Measurements from ENCODE around the gene PLCB2. TPM values are rescaled to one million over a fixed set of nuclear protein-coding genes. Genes with fewer than 3 reads are reported as not detected.

PLCB2 gene
- total RNA-seq, 1 experiment from 2014 or later = 4.3 TPM

- Histone ChIP-seq H3K9me3 (ENCODE audit: low read length) (no peaks in the 10 kb centered on the region), H3K4me1 (ENCODE audit: low read length) (peaks cover 17% of the 10 kb centered on the region), H3K79me2 (ENCODE audit: low read length) (no peaks in the 10 kb centered on the region), H3K4me3 (ENCODE audit: low read length) (no peak overlapping the region), H3K36me3 (ENCODE audit: insufficient read depth, low read length) (no peaks in the 10 kb centered on the region), H3K27ac (ENCODE audit: low read length) (no peak overlapping the region), H3K9ac (ENCODE audit: low read length) (no peak overlapping the region), H3K4me2 (ENCODE audit: low read depth, low read length, poor library complexity, severe bottlenecking) (no peak overlapping the region), H3K27me3 (ENCODE audit: low read length) (no peaks in the 10 kb centered on the region), H2AFZ (ENCODE audit: low read length) (no peak overlapping the region), H4K20me1 (ENCODE audit: insufficient read depth, low read depth, low read length) (no peaks in the 10 kb centered on the region), H3K9me2 (replicated peaks; ENCODE audit: insufficient read depth, low read length) (no peaks in the 10 kb centered on the region)
- DNase-seq = peak; percentile 44
Measured at GRCh38 chr15:40243126-40243810, 64.5 kb downstream of the PLCB2 start.

GRCh38 chr15:40242601-40243000, 65.1 kb downstream of the PLCB2 start:
- no peak overlapping the region for H3K9ac ChIP-seq (ENCODE audit: low read length)
- no peak overlapping the region for H3K4me2 ChIP-seq (ENCODE audit: low read depth, low read length, poor library complexity, severe bottlenecking)
- peaks cover 23% of the 10 kb centered on the region for H3K4me1 ChIP-seq (ENCODE audit: low read length)

GRCh38 chr15:40242213-40242599, 65.5 kb downstream of the PLCB2 start:
- Histone ChIP-seq H3K4me3 (ENCODE audit: low read length) (no peak overlapping the region), H3K36me3 (ENCODE audit: insufficient read depth, low read length) (no peaks in the 10 kb centered on the region), H3K79me2 (ENCODE audit: low read length) (no peaks in the 10 kb centered on the region), H3K9me2 (replicated peaks; ENCODE audit: insufficient read depth, low read length) (no peaks in the 10 kb centered on the region), H2AFZ (ENCODE audit: low read length) (no peak overlapping the region), H3K4me2 (ENCODE audit: low read depth, low read length, poor library complexity, severe bottlenecking) (no peak overlapping the region), H4K20me1 (ENCODE audit: insufficient read depth, low read depth, low read length) (no peaks in the 10 kb centered on the region), H3K9me3 (ENCODE audit: low read length) (no peaks in the 10 kb centered on the region), H3K9ac (ENCODE audit: low read length) (no peak overlapping the region), H3K27me3 (ENCODE audit: low read length) (no peaks in the 10 kb centered on the region), H3K4me1 (ENCODE audit: low read length) (peaks cover 23% of the 10 kb centered on the region), H3K27ac (ENCODE audit: low read length) (no peak overlapping the region)
- DNase-seq = no peak

More at GRCh38 chr15:40242601-40243000, 65.1 kb downstream of the PLCB2 start:
- no peaks in the 10 kb centered on the region for H3K9me3 ChIP-seq (ENCODE audit: low read length)
- no peak overlapping the region for H3K27ac ChIP-seq (ENCODE audit: low read length)
- H3K9me2 ChIP-seq (replicated peaks; ENCODE audit: insufficient read depth, low read length) = no peaks in the 10 kb centered on the region
- H3K79me2 ChIP-seq (ENCODE audit: low read length) = no peaks in the 10 kb centered on the region
- no peak overlapping the region for H3K4me3 ChIP-seq (ENCODE audit: low read length)
- no peaks in the 10 kb centered on the region for H3K36me3 ChIP-seq (ENCODE audit: insufficient read depth, low read length)
- no peak for DNase-seq
- H2AFZ ChIP-seq (ENCODE audit: low read length) = no peak overlapping the region
- H4K20me1 ChIP-seq (ENCODE audit: insufficient read depth, low read depth, low read length) = no peaks in the 10 kb centered on the region
- H3K27me3 ChIP-seq (ENCODE audit: low read length) = no peaks in the 10 kb centered on the region

- H2AFZ ChIP-seq (ENCODE audit: low read length) = no peak overlapping the region
- DNase-seq = no peak
Measured at GRCh38 chr15:40241269-40242212, 66.2 kb downstream of the PLCB2 start.

GRCh38 chr15:40240619-40241221, 67.0 kb downstream of the PLCB2 start:
- DNase-seq = no peak
- Histone ChIP-seq H3K4me1 (ENCODE audit: low read length) (peaks cover 24% of the 10 kb centered on the region), H4K20me1 (ENCODE audit: insufficient read depth, low read depth, low read length) (no peaks in the 10 kb centered on the region), H3K79me2 (ENCODE audit: low read length) (no peaks in the 10 kb centered on the region), H3K9ac (ENCODE audit: low read length) (no peak overlapping the region), H3K4me2 (ENCODE audit: low read depth, low read length, poor library complexity, severe bottlenecking) (no peak overlapping the region), H2AFZ (ENCODE audit: low read length) (no peak overlapping the region), H3K9me3 (ENCODE audit: low read length) (no peaks in the 10 kb centered on the region), H3K27me3 (ENCODE audit: low read length) (no peaks in the 10 kb centered on the region), H3K4me3 (ENCODE audit: low read length) (no peak overlapping the region), H3K36me3 (ENCODE audit: insufficient read depth, low read length) (no peaks in the 10 kb centered on the region), H3K27ac (ENCODE audit: low read length) (no peak overlapping the region), H3K9me2 (replicated peaks; ENCODE audit: insufficient read depth, low read length) (no peaks in the 10 kb centered on the region)

More at GRCh38 chr15:40241269-40242212, 66.2 kb downstream of the PLCB2 start:
- no peaks in the 10 kb centered on the region for H3K79me2 ChIP-seq (ENCODE audit: low read length)
- no peak overlapping the region for H3K27ac ChIP-seq (ENCODE audit: low read length)
- no peaks in the 10 kb centered on the region for H3K9me2 ChIP-seq (replicated peaks; ENCODE audit: insufficient read depth, low read length)
- no peak overlapping the region for H3K4me3 ChIP-seq (ENCODE audit: low read length)
- H3K9ac ChIP-seq (ENCODE audit: low read length) = no peak overlapping the region
- H3K27me3 ChIP-seq (ENCODE audit: low read length) = no peaks in the 10 kb centered on the region
- no peaks in the 10 kb centered on the region for H3K9me3 ChIP-seq (ENCODE audit: low read length)
- H3K36me3 ChIP-seq (ENCODE audit: insufficient read depth, low read length) = no peaks in the 10 kb centered on the region
- no peaks in the 10 kb centered on the region for H4K20me1 ChIP-seq (ENCODE audit: insufficient read depth, low read depth, low read length)
- peaks cover 23% of the 10 kb centered on the region for H3K4me1 ChIP-seq (ENCODE audit: low read length)
- H3K4me2 ChIP-seq (ENCODE audit: low read depth, low read length, poor library complexity, severe bottlenecking) = no peak overlapping the region

- H3K79me2 ChIP-seq (ENCODE audit: low read length) = no peaks in the 10 kb centered on the region
- H3K4me1 ChIP-seq (ENCODE audit: low read length) = peaks cover 32% of the 10 kb centered on the region
- no peaks in the 10 kb centered on the region for H4K20me1 ChIP-seq (ENCODE audit: insufficient read depth, low read depth, low read length)
- H3K27me3 ChIP-seq (ENCODE audit: low read length) = no peaks in the 10 kb centered on the region
- no peaks in the 10 kb centered on the region for H3K9me3 ChIP-seq (ENCODE audit: low read length)
- H3K4me3 ChIP-seq (ENCODE audit: low read length) = peak overlapping the region; percentile 72; the same call in 1 of the 2 replicates
- DNase-seq = no peak
- H3K9me2 ChIP-seq (replicated peaks; ENCODE audit: insufficient read depth, low read length) = no peaks in the 10 kb centered on the region
- peak overlapping the region; percentile 96 for H3K4me2 ChIP-seq (ENCODE audit: low read depth, low read length, poor library complexity, severe bottlenecking)
- no peak overlapping the region for H2AFZ ChIP-seq (ENCODE audit: low read length)
- H3K9ac ChIP-seq (ENCODE audit: low read length) = peak overlapping the region; percentile 60
- no peak overlapping the region for H3K27ac ChIP-seq (ENCODE audit: low read length)
- no peaks in the 10 kb centered on the region for H3K36me3 ChIP-seq (ENCODE audit: insufficient read depth, low read length)
Measured at GRCh38 chr15:40239693-40240618, 67.8 kb downstream of the PLCB2 start.

- Histone ChIP-seq H3K4me3 (ENCODE audit: low read length) (peak overlapping the region; percentile 72), H3K9ac (ENCODE audit: low read length) (peak overlapping the region; percentile 60)
- no peak for DNase-seq
Measured at GRCh38 chr15:40239404-40239692, 68.4 kb downstream of the PLCB2 start.

More at GRCh38 chr15:40239404-40239692, 68.4 kb downstream of the PLCB2 start:
- H3K27ac ChIP-seq (ENCODE audit: low read length) = no peak overlapping the region
- no peaks in the 10 kb centered on the region for H3K9me2 ChIP-seq (replicated peaks; ENCODE audit: insufficient read depth, low read length)
- H3K4me1 ChIP-seq (ENCODE audit: low read length) = peaks cover 38% of the 10 kb centered on the region
- peak overlapping the region; percentile 96 for H3K4me2 ChIP-seq (ENCODE audit: low read depth, low read length, poor library complexity, severe bottlenecking)
- no peaks in the 10 kb centered on the region for H4K20me1 ChIP-seq (ENCODE audit: insufficient read depth, low read depth, low read length)
- H3K9me3 ChIP-seq (ENCODE audit: low read length) = no peaks in the 10 kb centered on the region
- no peaks in the 10 kb centered on the region for H3K36me3 ChIP-seq (ENCODE audit: insufficient read depth, low read length)
- H3K79me2 ChIP-seq (ENCODE audit: low read length) = no peaks in the 10 kb centered on the region
- no peaks in the 10 kb centered on the region for H3K27me3 ChIP-seq (ENCODE audit: low read length)
- H2AFZ ChIP-seq (ENCODE audit: low read length) = peak overlapping the region; percentile 86; the same call in 1 of the 2 replicates

Data from Karpas-422 (cell line).